Measurements from ENCODE around the gene STK11IP.

The STK11IP gene, protein sequence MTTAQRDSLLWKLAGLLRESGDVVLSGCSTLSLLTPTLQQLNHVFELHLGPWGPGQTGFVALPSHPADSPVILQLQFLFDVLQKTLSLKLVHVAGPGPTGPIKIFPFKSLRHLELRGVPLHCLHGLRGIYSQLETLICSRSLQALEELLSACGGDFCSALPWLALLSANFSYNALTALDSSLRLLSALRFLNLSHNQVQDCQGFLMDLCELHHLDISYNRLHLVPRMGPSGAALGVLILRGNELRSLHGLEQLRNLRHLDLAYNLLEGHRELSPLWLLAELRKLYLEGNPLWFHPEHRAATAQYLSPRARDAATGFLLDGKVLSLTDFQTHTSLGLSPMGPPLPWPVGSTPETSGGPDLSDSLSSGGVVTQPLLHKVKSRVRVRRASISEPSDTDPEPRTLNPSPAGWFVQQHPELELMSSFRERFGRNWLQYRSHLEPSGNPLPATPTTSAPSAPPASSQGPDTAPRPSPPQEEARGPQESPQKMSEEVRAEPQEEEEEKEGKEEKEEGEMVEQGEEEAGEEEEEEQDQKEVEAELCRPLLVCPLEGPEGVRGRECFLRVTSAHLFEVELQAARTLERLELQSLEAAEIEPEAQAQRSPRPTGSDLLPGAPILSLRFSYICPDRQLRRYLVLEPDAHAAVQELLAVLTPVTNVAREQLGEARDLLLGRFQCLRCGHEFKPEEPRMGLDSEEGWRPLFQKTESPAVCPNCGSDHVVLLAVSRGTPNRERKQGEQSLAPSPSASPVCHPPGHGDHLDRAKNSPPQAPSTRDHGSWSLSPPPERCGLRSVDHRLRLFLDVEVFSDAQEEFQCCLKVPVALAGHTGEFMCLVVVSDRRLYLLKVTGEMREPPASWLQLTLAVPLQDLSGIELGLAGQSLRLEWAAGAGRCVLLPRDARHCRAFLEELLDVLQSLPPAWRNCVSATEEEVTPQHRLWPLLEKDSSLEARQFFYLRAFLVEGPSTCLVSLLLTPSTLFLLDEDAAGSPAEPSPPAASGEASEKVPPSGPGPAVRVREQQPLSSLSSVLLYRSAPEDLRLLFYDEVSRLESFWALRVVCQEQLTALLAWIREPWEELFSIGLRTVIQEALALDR

DNA sequence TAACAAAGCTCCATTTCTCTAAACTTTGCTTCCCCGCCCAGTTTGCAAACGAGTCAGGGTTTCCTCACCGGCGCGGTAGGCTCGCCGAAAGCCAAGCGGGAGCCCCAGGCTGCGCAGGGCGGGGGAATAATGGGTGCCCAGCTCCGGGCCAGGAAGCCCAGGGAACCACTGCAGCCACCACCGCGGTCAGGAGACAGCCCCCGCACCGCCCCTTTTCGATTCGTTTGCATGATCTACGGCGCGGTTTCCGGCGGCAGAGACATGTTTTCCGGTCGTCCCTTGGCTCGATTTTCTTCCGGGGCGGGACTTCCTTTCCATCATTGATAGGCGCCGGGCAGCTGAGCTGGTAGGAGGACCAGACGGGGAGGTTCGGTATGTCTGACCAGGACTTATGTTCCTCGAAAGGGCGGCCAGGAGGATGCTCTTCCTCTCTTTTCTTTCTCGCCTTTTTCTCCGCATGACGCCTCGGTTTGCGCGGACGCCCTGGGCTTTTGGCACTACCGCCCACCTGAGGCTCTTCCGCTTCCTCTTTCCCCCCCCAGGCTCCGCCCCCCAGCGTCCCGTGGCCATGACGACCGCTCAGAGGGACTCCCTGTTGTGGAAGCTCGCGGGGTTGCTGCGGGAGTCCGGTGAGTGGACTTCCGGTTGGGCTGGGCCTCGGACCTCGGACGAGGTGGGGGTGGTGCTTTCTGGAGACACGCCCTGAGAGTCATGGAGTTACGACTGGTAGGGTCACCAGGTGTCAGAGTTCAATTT lies at the start of gene STK11IP:
Gene STK11IP, plus strand, starts transcription at position 306 of the 756 bp plus-strand sequence. Its CDS starts 263 bp downstream, at position 569.
- peak; percentile 86 for DNase-seq (ENCODE audit: low read depth)

DNA sequence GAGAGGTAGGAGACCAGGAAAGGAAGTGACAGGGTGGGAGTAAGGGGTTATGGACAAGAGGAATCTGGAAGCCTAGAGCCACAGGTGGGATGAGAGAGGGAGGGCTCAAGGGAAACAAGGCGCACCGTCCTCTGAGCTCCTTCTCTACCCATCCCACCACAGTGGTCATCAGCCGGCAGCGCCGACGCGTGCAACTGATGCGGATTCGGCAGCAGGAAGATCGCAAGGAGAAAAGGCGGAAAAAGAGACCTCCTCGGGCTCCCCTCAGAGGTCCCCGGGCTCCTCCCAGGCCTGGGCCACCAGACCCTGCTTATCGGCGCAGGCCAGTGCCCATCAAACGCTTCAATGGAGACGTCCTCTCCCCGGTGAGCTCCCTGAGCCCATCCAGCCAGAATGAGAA lies 48.7 kb upstream of the STK11IP start:
- DNase-seq (ENCODE audit: low read depth) = no peak

DNA sequence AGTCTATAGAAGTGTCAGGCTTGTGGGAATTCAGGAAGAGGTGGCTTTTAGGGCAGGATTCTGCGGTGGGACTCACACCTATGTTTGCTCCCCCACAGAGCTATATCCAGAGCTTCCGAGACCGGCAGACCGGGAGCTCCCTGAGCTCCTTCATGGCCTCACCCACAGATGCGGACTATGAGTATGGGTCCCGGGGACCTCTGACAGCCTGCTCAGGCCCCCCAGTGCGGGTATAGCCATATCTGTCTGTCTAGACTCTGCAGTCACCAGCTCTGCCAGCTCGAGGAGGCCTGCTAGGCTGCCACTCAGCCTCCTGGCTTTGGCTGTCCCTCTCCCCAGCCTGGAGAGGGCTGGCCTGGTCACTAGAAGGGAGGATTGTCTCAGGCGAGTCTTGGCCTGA lies 48.0 kb upstream of the STK11IP start:
- DNase-seq (ENCODE audit: low read depth) = no peak

DNA sequence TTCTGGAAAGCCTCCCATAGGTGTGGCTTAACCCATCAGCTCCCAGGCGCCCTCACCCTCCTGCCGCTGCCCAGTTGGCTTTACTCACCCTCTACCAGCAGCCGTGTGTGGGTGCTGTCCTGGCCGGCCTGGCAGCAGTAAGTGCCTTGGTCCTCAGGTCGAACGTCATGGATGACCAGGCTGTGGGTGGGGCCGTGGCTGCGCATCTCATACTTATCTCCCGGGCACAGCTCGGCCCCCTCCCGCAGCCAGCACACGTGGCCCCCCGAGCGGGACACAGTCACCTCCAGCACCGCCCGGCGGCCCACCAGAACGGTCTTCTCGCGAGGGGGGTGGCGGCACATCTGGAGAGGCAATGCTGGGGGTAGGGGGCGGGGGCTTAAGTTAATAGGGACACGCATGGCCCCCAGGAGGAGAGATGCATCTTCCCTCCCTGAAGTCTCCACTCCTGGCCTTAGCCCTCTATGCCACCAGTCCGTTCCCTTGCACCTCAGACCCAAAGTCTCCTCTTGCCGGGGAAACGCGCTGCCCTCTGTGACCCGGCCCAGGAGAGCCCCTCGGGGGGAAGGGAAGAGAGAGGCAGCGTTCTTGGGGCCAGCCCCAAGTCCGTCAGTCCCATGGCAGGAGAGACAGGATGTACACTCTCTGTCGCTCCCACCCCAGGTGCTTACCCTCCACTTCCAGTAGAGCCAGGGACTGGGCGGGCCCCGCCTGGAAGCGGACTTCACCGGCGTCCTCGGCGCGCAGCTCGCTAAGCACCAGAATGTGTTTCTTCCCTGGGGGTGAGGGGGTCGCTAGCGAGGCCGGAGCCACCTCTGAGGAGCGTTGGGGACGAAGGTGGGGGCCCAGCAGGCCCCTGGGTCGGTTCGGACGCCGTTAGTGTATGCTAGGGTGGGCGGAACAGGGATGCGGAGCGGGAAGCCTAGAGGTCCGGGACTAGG lies 45.9 kb upstream of the STK11IP start:
- no peak for DNase-seq (ENCODE audit: low read depth)

DNA sequence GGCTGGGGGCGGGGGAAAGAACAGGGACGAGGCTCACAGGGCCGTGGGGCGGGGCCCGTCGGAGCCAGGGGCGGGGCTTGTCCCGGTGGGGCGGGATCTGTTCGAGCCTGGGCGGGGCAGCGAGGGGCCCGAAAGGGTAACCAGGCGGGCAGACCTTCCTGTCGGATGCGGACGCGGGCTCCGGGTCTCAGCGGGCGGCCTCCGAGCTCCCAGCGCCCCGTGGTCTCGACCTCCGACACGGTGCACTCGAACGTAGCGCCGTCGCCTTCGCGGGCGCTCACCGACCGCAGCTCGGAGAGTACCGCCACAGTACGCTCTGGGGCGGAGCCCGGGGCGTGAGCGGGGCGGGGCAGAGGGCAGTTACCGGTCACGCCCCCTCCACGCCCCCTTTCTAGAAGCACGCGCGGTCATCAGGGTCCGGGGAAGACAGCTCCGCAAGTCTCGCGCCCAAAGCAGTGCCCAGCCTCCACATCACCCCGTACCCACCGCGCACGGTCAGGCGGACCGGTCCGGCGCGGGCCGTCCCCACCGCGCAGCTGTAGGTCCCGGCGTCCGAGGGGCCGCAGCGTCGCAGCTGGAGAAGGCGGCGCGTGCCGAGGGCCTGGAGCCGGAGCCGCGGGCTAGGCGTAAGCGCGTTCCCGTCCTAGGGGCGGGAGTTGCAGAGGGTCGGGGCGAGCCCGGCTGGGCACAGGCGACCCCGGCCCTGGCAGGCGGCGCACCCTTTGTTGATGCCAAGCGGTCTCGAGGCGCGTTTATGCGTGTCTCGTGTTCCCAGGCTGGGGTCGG lies 45.1 kb upstream of the STK11IP start:
- peak; percentile 81 for DNase-seq (ENCODE audit: low read depth)

DNA sequence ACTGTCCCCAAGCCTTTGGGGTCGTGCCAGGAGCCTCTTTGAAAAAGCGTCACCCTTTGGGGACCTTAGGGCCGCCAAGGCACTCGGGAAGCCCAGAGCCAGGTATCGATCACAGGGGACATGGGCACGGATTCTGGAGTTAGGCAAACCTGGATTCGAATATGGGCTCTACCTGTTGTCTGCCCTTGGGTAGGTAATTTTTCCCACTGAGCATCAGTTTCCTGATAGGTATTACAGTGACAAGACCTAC lies 44.6 kb upstream of the STK11IP start:
- DNase-seq (ENCODE audit: low read depth) = no peak

DNA sequence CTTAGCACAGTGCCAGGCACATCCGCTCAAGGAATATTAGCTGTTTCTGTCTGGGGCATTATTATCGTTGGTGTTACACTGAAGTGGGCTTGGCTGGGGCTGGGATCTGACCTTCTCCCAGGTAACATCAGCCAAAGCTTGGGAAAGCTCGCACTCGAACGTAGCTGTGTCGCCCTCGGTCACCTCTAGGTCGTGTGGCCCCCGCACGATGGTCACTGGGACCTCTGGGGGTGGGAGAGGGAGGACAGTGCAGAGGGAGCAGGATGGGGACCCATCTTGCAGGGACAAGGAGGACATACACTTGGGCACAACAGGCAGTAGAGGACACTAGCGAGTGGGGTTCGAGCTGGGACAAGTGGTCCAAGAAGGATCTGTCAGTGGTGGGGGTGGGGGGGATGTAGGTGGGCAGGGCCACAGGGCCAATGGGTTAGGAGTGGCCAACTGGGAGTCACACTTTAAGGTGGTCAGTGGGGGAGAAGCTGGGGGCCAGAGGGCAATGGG lies 44.1 kb upstream of the STK11IP start:
- no peak for DNase-seq (ENCODE audit: low read depth)

DNA sequence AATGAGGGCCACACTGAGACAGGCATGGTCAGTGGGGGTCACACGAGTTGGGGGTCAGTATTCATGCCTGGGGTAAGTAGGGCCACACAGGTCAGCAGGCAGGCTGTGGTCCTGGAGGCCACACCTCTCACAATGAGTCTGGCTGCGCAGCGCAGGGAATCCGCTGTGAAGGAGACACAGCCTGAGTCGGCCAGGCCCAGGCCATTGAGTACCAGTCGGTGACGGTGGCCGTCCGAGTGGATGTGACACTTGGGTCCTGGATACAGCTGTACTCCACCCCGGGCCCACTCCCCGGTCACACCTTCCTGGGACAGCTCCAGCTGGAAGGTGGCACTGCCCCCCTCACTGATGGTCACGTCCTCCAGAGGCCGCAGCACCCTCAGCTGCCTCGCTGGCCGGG lies 43.3 kb upstream of the STK11IP start:
- DNase-seq (ENCODE audit: low read depth) = no peak

DNA sequence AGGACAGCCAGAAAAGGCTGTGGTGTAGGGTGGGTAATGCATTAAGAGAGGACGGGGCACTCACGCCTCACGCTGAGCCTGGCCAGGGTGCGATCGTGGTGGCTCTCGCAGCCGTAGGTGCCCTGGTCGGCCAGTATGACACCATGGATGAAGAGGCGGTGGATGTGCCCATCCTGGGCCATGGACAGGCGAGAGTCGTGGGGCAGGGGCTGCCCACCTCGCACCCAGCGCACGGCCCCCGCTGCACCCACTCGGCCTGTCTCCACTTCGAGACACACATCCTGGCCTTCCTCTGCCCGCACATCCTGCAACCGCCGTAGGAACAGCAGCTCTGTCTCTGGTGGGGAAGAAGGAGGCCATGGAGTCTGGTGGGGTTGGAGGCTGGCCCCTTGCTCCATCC lies 41.7 kb upstream of the STK11IP start:
- DNase-seq (ENCODE audit: low read depth) = no peak

DNA sequence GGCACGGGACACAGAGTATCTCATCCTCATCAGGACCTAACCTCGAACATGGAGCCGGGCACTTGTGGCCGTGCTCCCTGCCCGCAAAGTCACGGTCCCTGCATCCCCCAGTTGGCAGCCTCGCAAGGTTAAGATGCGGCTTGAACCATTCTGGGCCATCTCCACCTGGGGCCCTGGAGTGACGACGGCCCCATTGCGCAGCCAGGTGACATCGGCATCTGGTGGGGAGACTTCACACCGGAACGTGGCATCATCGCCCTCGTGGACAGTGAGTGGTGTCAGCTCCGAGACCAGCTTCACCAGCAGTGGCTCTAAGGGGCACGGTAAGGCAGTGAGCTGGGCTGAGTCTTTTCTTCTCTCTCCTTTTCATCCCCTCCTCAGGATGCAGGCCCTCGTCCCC lies 41.2 kb upstream of the STK11IP start:
- DNase-seq (ENCODE audit: low read depth) = no peak

DNA sequence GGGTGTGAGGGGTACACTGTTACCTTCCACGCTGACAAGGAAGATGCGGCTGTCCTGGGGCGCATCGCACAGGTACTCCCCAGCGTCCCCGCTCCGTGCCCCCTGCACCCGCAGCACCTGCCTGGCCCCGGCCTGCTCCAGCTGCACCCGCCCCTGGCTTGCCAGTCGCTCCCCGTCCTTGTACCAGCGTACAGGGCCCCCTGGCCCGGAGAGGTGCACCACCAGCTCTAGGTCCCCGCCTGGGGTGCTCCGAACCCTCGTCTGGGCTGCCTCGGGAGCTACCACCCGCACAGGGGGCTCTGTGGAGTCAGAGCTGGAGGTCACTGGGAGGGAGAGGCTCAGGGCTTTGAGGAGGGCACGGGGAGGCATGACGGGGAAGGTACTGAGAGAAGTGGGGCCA lies 40.3 kb upstream of the STK11IP start:
- DNase-seq (ENCODE audit: low read depth) = no peak

DNA sequence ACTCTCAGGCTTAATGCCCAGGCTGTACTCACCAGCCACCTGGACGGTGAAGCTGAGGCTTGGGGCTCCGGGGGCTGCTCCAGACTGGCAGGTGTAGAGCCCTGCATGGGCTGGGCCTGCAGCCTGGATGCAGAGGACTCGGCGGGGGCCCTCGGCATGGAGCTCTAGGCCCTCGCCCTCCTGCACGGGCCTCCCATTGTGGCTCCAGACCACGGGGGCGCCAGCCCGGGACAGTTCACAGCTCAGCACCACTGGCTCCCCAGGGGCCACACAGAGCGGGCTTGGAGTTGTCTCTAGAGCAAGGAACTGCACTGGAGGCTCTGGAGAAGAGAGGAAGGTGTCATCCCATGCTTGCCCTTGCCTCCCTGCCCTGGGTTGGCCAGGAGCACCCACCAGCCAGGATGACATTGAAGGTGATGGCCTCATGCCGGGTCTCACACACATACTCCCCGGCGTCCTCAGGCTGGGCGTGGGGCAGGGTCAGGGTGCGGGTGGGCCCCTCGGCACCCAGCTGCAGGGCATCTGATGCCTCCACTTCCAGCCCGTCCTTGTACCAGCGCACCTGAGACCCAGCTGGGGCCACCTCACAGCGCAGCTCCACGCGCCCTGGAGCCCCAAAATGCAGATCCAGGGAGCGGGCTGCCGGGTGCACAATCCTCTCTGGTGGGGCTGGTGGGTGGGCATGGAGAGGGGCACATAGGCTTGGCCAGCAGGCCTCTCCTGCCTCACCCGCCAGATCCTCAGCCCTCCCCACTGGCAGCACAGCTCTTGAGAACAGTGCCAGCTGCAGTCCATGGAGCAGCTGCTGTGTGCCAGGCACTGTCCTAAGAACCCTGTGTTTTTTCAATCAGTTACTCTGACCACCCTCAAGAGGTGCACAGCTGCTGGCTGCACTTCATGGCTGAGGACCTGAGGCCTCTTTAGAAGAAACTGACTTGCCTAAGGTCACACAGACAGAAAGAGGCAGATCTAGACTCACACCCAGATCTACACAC lies 39.6 kb upstream of the STK11IP start:
- DNase-seq (ENCODE audit: low read depth) = no peak

DNA sequence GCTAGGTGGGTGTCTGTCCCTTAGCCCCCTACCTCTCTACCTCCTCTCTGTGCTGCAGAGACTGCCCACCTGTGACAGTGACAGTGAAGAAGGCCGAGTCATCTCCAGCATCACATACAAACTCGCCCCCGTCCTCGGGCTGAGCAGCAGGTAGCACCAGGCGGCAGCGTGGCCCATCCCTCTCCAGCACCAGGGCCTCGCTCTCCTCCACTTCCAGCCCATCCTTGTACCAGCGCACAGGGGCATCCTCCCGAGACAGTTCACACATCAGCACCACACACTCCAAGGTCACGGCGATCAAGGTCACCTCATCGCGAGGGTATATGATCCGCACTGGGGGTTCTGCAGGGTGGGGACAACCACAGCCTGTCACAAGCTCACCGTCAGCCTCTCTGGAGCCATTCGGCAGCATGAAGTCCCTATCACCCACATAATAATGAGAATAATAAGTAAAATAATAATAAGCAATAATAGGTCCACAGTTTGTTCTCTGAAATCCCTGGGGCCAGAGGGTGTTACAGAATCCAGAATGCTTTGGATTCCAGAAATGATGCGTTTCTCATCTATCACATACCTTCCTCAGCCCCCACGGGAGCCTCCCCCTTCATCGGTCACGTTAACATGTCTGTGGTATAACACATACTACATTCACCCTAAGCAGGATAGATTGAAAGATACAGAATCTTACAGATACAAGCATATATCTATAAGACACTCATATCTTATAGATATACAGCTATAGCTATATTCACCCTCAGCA lies 38.3 kb upstream of the STK11IP start:
- no peak for DNase-seq (ENCODE audit: low read depth)

DNA sequence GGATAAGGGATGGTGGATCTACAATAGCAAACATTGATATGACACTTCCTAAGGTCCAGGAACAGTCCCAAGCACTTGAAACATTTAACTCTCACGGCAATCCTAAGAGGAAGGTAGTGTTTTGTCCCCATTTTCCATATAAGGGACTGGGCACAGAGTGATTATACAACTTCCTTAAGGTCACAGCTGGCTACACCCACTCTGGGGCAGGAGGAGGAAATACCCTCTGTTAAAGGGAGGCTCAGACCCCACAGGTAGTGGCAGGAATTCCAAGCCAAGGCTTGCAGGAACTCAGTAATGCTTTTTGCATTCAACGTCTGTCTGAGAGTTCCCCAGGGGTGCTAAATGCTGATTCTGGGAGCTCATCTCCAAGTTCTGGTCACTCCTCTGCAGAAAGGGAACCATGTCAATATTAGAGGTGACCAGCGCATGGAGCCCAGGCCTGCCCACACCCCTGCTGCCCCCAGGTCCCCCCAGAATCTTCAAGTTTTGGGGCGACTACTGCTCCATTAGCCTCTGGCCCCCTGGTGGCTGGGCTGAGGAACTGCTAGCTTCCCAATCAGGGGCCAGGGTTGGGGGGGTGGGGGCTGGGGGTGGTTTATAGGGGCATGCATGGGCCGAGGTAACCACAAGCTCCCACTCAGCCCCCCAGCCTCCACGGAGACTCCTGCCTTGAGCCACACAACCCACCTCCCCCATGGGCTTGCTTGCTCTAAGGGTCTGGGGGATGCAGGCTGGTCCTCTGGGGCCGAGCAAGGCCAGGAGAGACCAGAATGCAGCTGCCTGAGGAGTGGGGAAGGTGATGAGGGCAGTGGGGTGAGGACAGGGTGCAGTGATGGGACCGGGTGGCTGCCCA lies 37.4 kb upstream of the STK11IP start:
- no peak for DNase-seq (ENCODE audit: low read depth)

DNA sequence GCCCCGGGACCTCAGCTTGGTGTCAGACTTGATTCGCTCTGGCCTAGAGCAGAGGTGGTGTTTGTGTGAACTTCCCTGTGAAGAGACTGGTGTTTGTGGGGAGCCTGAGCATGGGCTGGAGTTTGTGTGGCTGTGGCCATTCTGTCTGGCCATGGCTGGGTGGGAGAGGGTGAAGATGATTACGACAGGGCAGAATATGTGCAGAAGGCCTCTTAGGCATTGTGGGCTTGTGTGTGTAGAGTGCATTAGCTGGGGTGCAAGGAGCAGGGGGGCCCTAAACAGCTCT lies 36.8 kb upstream of the STK11IP start:
- DNase-seq (ENCODE audit: low read depth) = no peak

DNA sequence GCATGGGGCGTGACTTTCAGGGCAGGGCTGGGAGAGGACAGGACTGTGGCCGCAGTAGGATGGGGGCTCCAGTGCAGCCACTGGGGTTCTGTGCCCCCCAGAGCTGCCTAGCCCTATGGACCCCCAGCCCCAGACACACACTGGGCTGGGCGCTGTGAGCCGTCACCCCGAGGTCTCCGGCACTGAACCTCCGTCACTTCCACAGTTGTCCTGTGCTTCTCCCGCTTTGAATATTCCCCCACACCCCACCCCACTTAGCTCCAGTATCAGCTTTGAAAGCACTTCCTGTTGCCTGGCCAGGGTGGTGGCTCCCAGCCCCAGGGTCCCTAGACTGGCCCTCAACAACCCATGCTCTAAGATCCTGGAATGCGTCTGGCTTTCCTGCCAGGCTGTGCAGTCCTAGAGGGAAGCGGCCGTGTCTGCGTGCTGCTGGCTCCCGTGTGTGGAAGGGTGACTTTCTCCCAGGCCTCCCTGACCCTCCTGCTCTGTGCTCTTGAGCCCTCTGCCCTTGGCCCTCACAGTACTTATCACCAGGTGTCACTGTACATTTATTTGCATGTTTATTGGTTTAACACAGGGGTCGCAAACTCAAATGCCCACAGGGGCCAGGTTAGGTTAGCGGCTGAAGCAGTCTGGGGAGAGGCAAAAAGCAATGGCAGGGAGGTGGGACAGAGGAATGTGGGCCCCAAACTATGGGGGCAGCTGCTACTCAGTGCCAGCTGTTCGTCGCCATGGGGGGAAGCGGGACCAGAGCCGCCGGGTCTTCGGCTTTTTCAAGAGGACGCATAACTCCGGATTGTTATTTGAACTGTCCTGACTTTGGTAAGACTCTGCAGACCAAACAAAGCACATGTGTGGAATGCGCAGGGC lies 36.2 kb upstream of the STK11IP start:
- DNase-seq (ENCODE audit: low read depth) = no peak
